ENCODE data around the gene BACE2. TPM values are rescaled to one million over a fixed set of nuclear protein-coding genes. Genes with fewer than 3 reads are reported as not detected.

The BACE2 gene
- total and polyA plus RNA-seq, 4 donors = 1.7 to 16.7 (median 5.6) TPM

- TF ChIP-seq REST (IDR thresholded peaks at IDR 0.05) (no peak), ATF3 (IDR thresholded peaks at IDR 0.05) (no peak)
Observed at GRCh38 chr21:41180752-41181151, 12.8 kb downstream of the BACE2 start (continued).

GRCh38 chr21:41182547-41182946 is 14.6 kb downstream of the BACE2 start:
- no peaks in the 10 kb centered on the region for H3K4me1 ChIP-seq (ENCODE audit: control insufficient read depth in 4 of 4, insufficient read depth in 4 of 4, low read length in 3 of 4)
- no peak for DNase-seq (ENCODE audit: low spot score)
- 85% methylated on average over 1 of the region's 1 CpG for WGBS
- peaks cover 0 to 3% (median under 1%) of the 10 kb centered on the region in 4 donors for H3K27me3 ChIP-seq (ENCODE audit: control insufficient read depth in 4 of 4, insufficient read depth in 4 of 4, low read length in 3 of 4)
- H3K9me3 ChIP-seq (ENCODE audit: control insufficient read depth in 4 of 4, low read length in 3 of 4) = no peaks in the 10 kb centered on the region
- H3K36me3 ChIP-seq (ENCODE audit: control insufficient read depth in 4 of 4, insufficient read depth in 3 of 4, low read depth in 1 of 4, low read length in 3 of 4) = no peaks in the 10 kb centered on the region
- no peak overlapping the region for H3K27ac ChIP-seq (ENCODE audit: low read depth in 1 of 2, low read length in 2 of 2)
- TF ChIP-seq RAD21 (IDR thresholded peaks at IDR 0.05) (no peak), HNF4A (conservative IDR thresholded peaks at IDR 0.05) (no peak), CTCF (IDR thresholded peaks at IDR 0.05; ENCODE audit: low read depth, low read length, missing input control) (no peak)
- no peak overlapping the region for H3K4me3 ChIP-seq (ENCODE audit: low read depth in 1 of 3, low read length in 3 of 3)
- H3K9ac ChIP-seq (ENCODE audit: low read depth in 1 of 2, low read length in 2 of 2) = no peak overlapping the region

GRCh38 chr21:41183575-41183974 is 15.6 kb downstream of the BACE2 start:
- H3K4me1 ChIP-seq (ENCODE audit: control insufficient read depth in 4 of 4, insufficient read depth in 4 of 4, low read length in 3 of 4) = no peaks in the 10 kb centered on the region
- H3K36me3 ChIP-seq (ENCODE audit: control insufficient read depth in 4 of 4, insufficient read depth in 3 of 4, low read depth in 1 of 4, low read length in 3 of 4) = no peaks in the 10 kb centered on the region
- no peak overlapping the region for H3K27ac ChIP-seq (ENCODE audit: low read depth in 1 of 2, low read length in 2 of 2)
- H3K4me3 ChIP-seq (ENCODE audit: low read depth in 1 of 3, low read length in 3 of 3) = no peak overlapping the region
- peaks cover 0 to 3% (median under 1%) of the 10 kb centered on the region in 4 donors for H3K27me3 ChIP-seq (ENCODE audit: control insufficient read depth in 4 of 4, insufficient read depth in 4 of 4, low read length in 3 of 4)
- H3K9ac ChIP-seq (ENCODE audit: low read depth in 1 of 2, low read length in 2 of 2) = no peak overlapping the region
- 70% methylated on average over 4 of the region's 4 CpGs for WGBS
- TF ChIP-seq JUND (IDR thresholded peaks at IDR 0.05) (no peak), HNF4A (conservative IDR thresholded peaks at IDR 0.05) (no peak), HNF4G (IDR thresholded peaks at IDR 0.05) (no peak), YY1 (IDR thresholded peaks at IDR 0.05) (no peak), RXRA (IDR thresholded peaks at IDR 0.05) (peak in 1 of 2 donors; percentile 22)
- no peaks in the 10 kb centered on the region for H3K9me3 ChIP-seq (ENCODE audit: control insufficient read depth in 4 of 4, low read length in 3 of 4)
- DNase-seq (ENCODE audit: low spot score) = no peak

GRCh38 chr21:41185802-41186201 is 17.8 kb downstream of the BACE2 start:
- Histone ChIP-seq H3K27ac (ENCODE audit: low read depth in 1 of 2, low read length in 2 of 2) (no peak overlapping the region), H3K36me3 (ENCODE audit: control insufficient read depth in 4 of 4, insufficient read depth in 3 of 4, low read depth in 1 of 4, low read length in 3 of 4) (no peaks in the 10 kb centered on the region), H3K27me3 (ENCODE audit: control insufficient read depth in 4 of 4, insufficient read depth in 4 of 4, low read length in 3 of 4) (peaks cover 0 to 3% (median under 1%) of the 10 kb centered on the region in 4 donors), H3K9me3 (ENCODE audit: control insufficient read depth in 4 of 4, low read length in 3 of 4) (no peaks in the 10 kb centered on the region), H3K4me3 (ENCODE audit: low read depth in 1 of 3, low read length in 3 of 3) (no peak overlapping the region), H3K4me1 (ENCODE audit: control insufficient read depth in 4 of 4, insufficient read depth in 4 of 4, low read length in 3 of 4) (no peaks in the 10 kb centered on the region), H3K9ac (ENCODE audit: low read depth in 1 of 2, low read length in 2 of 2) (no peak overlapping the region)
- no peak for TF ChIP-seq HNF4G (IDR thresholded peaks at IDR 0.05)
- TF ChIP-seq REST (IDR thresholded peaks at IDR 0.05) = no peak
- TF ChIP-seq EGR1 (IDR thresholded peaks at IDR 0.05; ENCODE audit: low read depth in 2 of 2) = no peak
- no peak for DNase-seq (ENCODE audit: low spot score)
- 75% methylated on average over 6 of the region's 6 CpGs for WGBS

Measured in liver (tissue), 9 donors.